ENCODE results near the gene TBC1D10A. TPM values are rescaled to one million over a fixed set of nuclear protein-coding genes. Genes with fewer than 3 reads are reported as not detected.
A peak's percentile ranks its signal among the peaks of the same experiment; 100 is the strongest.

The TBC1D10A gene
- total RNA-seq, 4 donors from 2014 or later: 46.8 to 63.9 (median 52.1) TPM

DNA sequence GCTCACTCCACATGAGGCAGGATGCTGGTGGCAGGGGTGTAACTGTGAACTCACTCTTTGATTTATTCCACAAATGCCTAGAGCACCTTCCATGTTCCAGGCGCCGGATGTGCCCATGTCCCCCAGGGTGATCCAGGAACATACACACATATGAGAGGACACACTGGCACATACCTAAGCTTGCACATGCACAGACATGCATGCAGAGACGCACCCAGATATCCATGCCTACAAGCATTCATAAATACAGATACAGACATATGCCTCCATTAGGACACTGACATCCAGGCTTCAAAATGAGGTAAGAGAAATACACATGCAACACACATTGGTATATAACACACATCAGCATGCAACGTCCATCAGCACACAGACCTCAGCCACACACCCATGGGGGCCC lies 64.6 kb downstream of the TBC1D10A start:
- Histone ChIP-seq H3K9me3 (no peaks in the 10 kb centered on the region), H3K27me3 (no peaks in the 10 kb centered on the region), H3K27ac (no peak overlapping the region), H3K4me1 (peaks cover 0 to 11% (median 2%) of the 10 kb centered on the region in 4 donors), H3K4me3 (no peak overlapping the region), H3K36me3 (no peaks in the 10 kb centered on the region)
- WGBS, 2 donors: 93 to 96% methylated on average over 4 of the region's 4 CpGs
- no peak for DNase-seq (ENCODE audit: low spot score in 2 of 2)
- TF ChIP-seq POLR2A (IDR thresholded peaks at IDR 0.05) (no peak), EP300 (IDR thresholded peaks at IDR 0.05) (no peak)
- TF ChIP-seq, protein P1, sequence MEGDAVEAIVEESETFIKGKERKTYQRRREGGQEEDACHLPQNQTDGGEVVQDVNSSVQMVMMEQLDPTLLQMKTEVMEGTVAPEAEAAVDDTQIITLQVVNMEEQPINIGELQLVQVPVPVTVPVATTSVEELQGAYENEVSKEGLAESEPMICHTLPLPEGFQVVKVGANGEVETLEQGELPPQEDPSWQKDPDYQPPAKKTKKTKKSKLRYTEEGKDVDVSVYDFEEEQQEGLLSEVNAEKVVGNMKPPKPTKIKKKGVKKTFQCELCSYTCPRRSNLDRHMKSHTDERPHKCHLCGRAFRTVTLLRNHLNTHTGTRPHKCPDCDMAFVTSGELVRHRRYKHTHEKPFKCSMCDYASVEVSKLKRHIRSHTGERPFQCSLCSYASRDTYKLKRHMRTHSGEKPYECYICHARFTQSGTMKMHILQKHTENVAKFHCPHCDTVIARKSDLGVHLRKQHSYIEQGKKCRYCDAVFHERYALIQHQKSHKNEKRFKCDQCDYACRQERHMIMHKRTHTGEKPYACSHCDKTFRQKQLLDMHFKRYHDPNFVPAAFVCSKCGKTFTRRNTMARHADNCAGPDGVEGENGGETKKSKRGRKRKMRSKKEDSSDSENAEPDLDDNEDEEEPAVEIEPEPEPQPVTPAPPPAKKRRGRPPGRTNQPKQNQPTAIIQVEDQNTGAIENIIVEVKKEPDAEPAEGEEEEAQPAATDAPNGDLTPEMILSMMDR (IDR thresholded peaks at IDR 0.05): no peak

DNA sequence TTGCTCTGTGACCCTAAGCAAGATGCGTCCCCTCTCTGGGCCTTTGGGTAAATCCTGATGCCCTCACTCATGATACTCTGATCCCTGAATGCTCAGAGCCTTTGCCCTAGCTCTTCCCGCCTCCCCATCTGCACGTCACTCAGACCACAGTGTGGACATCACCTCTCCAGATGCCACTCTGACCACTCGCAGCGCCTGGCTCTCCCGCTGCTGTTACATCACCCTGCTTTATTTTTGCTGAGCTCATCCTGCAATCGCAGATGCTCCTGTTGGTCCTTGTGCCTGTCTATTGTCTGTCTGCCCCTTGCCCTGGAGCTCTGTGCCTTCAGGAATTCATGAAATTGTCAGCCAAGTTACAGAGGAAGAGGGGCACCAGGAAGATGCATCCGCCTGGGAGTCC lies 65.6 kb downstream of the TBC1D10A start:
- no peak for DNase-seq (ENCODE audit: low spot score in 2 of 2)
- H3K36me3 ChIP-seq: no peaks in the 10 kb centered on the region
- WGBS, 2 donors: 77 to 89% methylated on average over 8 of the region's 8 CpGs
- no peak overlapping the region for H3K4me3 ChIP-seq
- peaks cover 0 to 15% (median 5%) of the 10 kb centered on the region in 4 donors for H3K4me1 ChIP-seq
- no peaks in the 10 kb centered on the region for H3K27me3 ChIP-seq
- no peaks in the 10 kb centered on the region for H3K9me3 ChIP-seq
- TF ChIP-seq POLR2A (IDR thresholded peaks at IDR 0.05) (no peak), EP300 (IDR thresholded peaks at IDR 0.05) (no peak)
- TF ChIP-seq, protein P1 (IDR thresholded peaks at IDR 0.05): no peak
- no peak overlapping the region for H3K27ac ChIP-seq

DNA sequence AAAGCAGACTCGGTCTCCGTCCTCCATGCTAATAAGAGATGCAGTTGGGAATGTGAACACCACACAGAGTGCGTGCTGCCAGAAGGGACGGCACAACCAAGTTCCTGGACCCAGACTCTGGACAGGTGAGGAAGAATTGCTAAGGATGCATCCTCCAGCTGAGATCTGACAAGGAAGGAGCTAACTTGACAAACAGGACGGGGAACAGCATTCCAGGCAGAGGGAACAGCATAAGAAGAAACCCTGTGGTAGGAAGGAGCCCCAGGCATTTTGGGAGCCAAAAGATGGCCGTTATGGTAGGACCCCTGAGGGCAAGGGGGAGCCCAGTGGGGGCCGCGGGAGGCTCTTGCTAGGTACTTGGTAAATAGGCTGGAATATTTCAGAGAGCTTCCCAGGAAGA lies 66.1 kb downstream of the TBC1D10A start:
- H3K9me3 ChIP-seq: no peaks in the 10 kb centered on the region
- H3K4me1 ChIP-seq: peaks cover 0 to 20% (median 8%) of the 10 kb centered on the region in 4 donors

DNA sequence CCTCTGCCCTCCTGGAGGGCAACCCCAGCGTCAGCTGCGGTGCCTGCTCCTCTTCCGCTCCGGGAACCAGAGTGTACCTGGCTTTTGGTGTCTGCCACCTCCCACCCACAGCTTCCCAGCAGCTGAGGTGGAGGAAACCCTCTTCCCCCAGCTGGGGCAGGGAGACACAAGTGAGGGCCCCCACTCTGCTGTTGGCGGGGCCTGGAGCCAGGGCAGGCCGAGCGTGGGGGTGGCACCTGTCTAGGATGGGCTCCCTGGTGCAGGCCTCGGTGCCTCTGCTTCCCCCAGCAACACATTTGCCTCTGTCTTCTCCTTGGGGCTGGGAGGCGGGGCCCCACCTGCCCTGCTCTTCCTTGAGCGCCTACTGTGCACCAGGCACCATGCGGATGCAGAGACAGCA lies 66.5 kb downstream of the TBC1D10A start:
- DNase-seq (ENCODE audit: low spot score in 2 of 2): no peak
- 84 to 91% methylated on average over 6 to 11 of the region's 11 CpGs for WGBS, 2 donors
- Histone ChIP-seq H3K9me3 (no peaks in the 10 kb centered on the region), H3K27ac (no peak overlapping the region), H3K27me3 (no peaks in the 10 kb centered on the region), H3K36me3 (no peaks in the 10 kb centered on the region), H3K4me3 (no peak overlapping the region), H3K4me1 (peaks cover 0 to 21% (median 8%) of the 10 kb centered on the region in 4 donors)
- TF ChIP-seq POLR2A (IDR thresholded peaks at IDR 0.05): no peak
- TF ChIP-seq EP300 (IDR thresholded peaks at IDR 0.05): no peak
- TF ChIP-seq, protein P1 (IDR thresholded peaks at IDR 0.05): no peak

More for the DNA sequence above, 66.1 kb downstream of the TBC1D10A start:
- H3K4me3 ChIP-seq: no peak overlapping the region
- no peak for DNase-seq (ENCODE audit: low spot score in 2 of 2)
- H3K27ac ChIP-seq: no peak overlapping the region
- 86 to 89% methylated on average over 8 of the region's 8 CpGs for WGBS, 2 donors
- H3K27me3 ChIP-seq: no peaks in the 10 kb centered on the region
- no peaks in the 10 kb centered on the region for H3K36me3 ChIP-seq
- TF ChIP-seq EP300 (IDR thresholded peaks at IDR 0.05) (no peak), POLR2A (IDR thresholded peaks at IDR 0.05) (no peak)
- TF ChIP-seq, protein P1 (IDR thresholded peaks at IDR 0.05): no peak

DNA sequence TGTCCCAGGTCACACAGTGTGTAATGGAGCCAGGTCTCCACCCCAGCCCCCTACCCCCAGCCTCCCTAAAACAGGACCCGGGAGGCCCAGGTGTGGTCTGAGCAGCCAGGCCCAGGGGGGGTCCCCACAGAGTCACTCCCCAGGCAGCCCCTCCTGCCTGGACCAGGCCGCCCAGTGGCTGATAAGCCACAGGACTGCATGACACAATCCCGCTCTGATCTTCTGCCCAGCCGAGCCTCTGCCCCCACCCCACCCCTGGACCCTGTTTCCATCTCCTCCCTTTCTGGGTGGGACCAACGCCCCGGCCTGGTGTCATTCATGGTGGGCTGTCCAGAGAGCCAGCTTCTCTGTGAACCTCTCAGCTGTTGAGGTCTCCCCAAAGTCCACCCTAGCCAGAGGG lies 72.4 kb downstream of the TBC1D10A start:
- Histone ChIP-seq H3K4me3 (no peak overlapping the region), H3K27me3 (no peaks in the 10 kb centered on the region), H3K4me1 (peaks cover 0 to 56% (median 23%) of the 10 kb centered on the region in 4 donors), H3K27ac (peak overlapping the region in 2 of 4 donors; percentile 81 to 82), H3K9me3 (no peaks in the 10 kb centered on the region), H3K36me3 (no peaks in the 10 kb centered on the region)
- TF ChIP-seq EP300 (IDR thresholded peaks at IDR 0.05): no peak
- TF ChIP-seq, protein P1 (IDR thresholded peaks at IDR 0.05): no peak
- TF ChIP-seq POLR2A (IDR thresholded peaks at IDR 0.05): no peak
- WGBS, 2 donors: 65 to 77% methylated on average over 3 to 6 of the region's 6 CpGs
- DNase-seq (ENCODE audit: low spot score in 2 of 2): no peak

Measured in tibial nerve (tissue), 4 donors.